HepG2 (cell line): Measurements from ENCODE around the gene SMARCB1. TPM values are rescaled to one million over a fixed set of nuclear protein-coding genes. Genes with fewer than 3 reads are reported as not detected.

Experiments used
- ATAC-seq: fragments of 200-7000 bp; cut with Tn5 transposase; 3 replicates; pipeline ENCODE4 v1.9.1; 2020; ENCODE audit warnings: mild to moderate bottlenecking, moderate library complexity
- BruUV-seq: library from RNA; stranded (reverse); fragments of 400-500 nt; replicated peaks from 2 replicates; lab custom pipeline; 2021; lab: Mats Ljungman, UMichigan
- CTCF ChIA-PET: fragments of 300-600 bp; formaldehyde crosslinking; extraction: SDS; loops from one replicate; lab custom pipeline; 2021; ENCODE audit warnings: low total read pairs, inconsistent platforms, low intra/inter-chr PET ratio; lab: Yijun Ruan, JAX
- POLR2A ChIA-PET: fragments of 350-600 bp; sonication (Branson Sonifier 250); formaldehyde crosslinking; loops from one replicate; lab custom pipeline; 2020; ENCODE audit warnings: antibody characterized with exemption, inconsistent platforms; lab: Yijun Ruan, JAX
- DNase-seq: peaks from one replicate; pipeline ENCODE4 v3.0.0-alpha.2; 2015; ENCODE audit warnings: low spot score
- FAIRE-seq: peaks from 3 replicates; lab custom pipeline; 2011; peaks lifted over from hg19 to GRCh38; lab: Jason Lieb, UNC
- H2AFZ ChIP-seq: one replicate; pipeline ENCODE4 v1.6.1; 2011; ENCODE audit warnings: low read length, inconsistent platforms
- H3K27ac ChIP-seq: fragments of 300-600 bp; 3 replicates; pipeline ENCODE4 v1.8.0; 2011; ENCODE audit warnings: mixed run types, mild to moderate bottlenecking, mixed read lengths, low read length, inconsistent platforms; ENCODE audit not compliant: insufficient read depth; ENCODE audit errors: extremely low read length
- H3K27me3 ChIP-seq, 2 experiments: fragments of 200-600 bp in 1 of 2; 2 replicates in 1 of 2; 3 replicates in 1 of 2; pipeline versions ENCODE4 v1.6.0 to v1.8.0; 2011; ENCODE audit warnings: low read length in 2 of 2, mild to moderate bottlenecking in 2 of 2, moderate library complexity in 2 of 2, inconsistent platforms in 1 of 2; ENCODE audit not compliant: insufficient read depth in 2 of 2, control insufficient read depth in 1 of 2
- H3K36me3 ChIP-seq, 2 experiments: fragments of 200-600 bp in 1 of 2; replicated peaks in 1 of 2; 2 replicates in 1 of 2; 3 replicates in 1 of 2; pipeline versions ENCODE4 v1.5.1 to v1.8.0; 2011; ENCODE audit warnings: low read length in 2 of 2, inconsistent platforms in 1 of 2; ENCODE audit not compliant: insufficient read depth in 2 of 2, control insufficient read depth in 1 of 2
- H3K4me1 ChIP-seq: 2 replicates; pipeline ENCODE4 v1.5.1; 2012; ENCODE audit warnings: low read length, inconsistent platforms; ENCODE audit not compliant: insufficient read depth
- H3K4me2 ChIP-seq: 2 replicates; pipeline ENCODE4 v1.6.0; 2011; ENCODE audit warnings: low read depth, low read length, inconsistent platforms
- H3K4me3 ChIP-seq, 3 experiments: fragments of 200-600 bp in 1 of 3; sonication (generic), shearing (Covaris generic) in 1 of 3; replicated peaks in 1 of 3; 2 replicates each; pipeline ENCODE4 v1.5.1; 2011 to 2016; ENCODE audit warnings: low read length in 3 of 3, inconsistent platforms in 2 of 3, low read depth in 2 of 3, mild to moderate bottlenecking in 2 of 3, control low read depth in 1 of 3, mixed read lengths in 1 of 3; ENCODE audit not compliant: insufficient read depth in 1 of 3
- H3K79me2 ChIP-seq: one replicate; pipeline ENCODE4 v1.6.1; 2011; ENCODE audit warnings: low read length, inconsistent platforms; ENCODE audit not compliant: insufficient read depth
- H3K9ac ChIP-seq: 2 replicates; pipeline ENCODE4 v1.6.0; 2011; ENCODE audit warnings: mild to moderate bottlenecking, low read depth, low read length, inconsistent platforms; ENCODE audit not compliant: insufficient read depth
- H3K9me3 ChIP-seq: 2 replicates; pipeline ENCODE4 v1.5.1; 2012; ENCODE audit warnings: mild to moderate bottlenecking, low read length
- H4K20me1 ChIP-seq: 2 replicates; pipeline ENCODE4 v1.6.0; 2011; ENCODE audit warnings: inconsistent platforms, mild to moderate bottlenecking, low read length, moderate library complexity; ENCODE audit not compliant: insufficient read depth
- AGO2 ChIP-seq: fragments of 200-400 bp; formaldehyde crosslinking; optimal IDR thresholded peaks from 2 replicates; pipeline ENCODE3; 2017; ENCODE audit warnings: mild to moderate bottlenecking, low read depth, low read length, moderate library complexity
- CENPBD1 ChIP-seq: sonication (generic); formaldehyde crosslinking; IDR thresholded peaks from 2 replicates; pipeline ENCODE4 v1.8.0; 2022; ENCODE audit warnings: missing genetic modification reagents, low read depth, mild to moderate bottlenecking, borderline replicate concordance
- NFKBIZ ChIP-seq: IDR thresholded peaks from 2 replicates; pipeline ENCODE4 v1.6.1; 2018; ENCODE audit warnings: missing genetic modification reagents, missing compliant biosample characterization
- NR2F1 ChIP-seq, 2 experiments: fragments of 450-650 bp in 1 of 2; formaldehyde crosslinking in 1 of 2; IDR thresholded peaks; 2 replicates each; pipeline versions ENCODE4 v1.5.0 to v1.6.1; 2016 to 2020; ENCODE audit warnings: mild to moderate bottlenecking in 1 of 2, missing compliant biosample characterization in 1 of 2, missing genetic modification reagents in 1 of 2, moderate library complexity in 1 of 2
- PAWR ChIP-seq: sonication (generic); formaldehyde crosslinking; IDR thresholded peaks from 2 replicates; pipeline ENCODE4 v1.4.0; 2020; ENCODE audit warnings: missing genetic modification reagents, mild to moderate bottlenecking, borderline replicate concordance
- ZNF704 ChIP-seq: sonication (generic); formaldehyde crosslinking; IDR thresholded peaks from 2 replicates; pipeline ENCODE4 v1.8.1; 2023; ENCODE audit warnings: mild to moderate bottlenecking, inconsistent platforms, moderate library complexity, missing genetic modification reagents, borderline replicate concordance
- ZNF75D ChIP-seq: sonication (generic); formaldehyde crosslinking; IDR thresholded peaks from 2 replicates; pipeline ENCODE4 v1.8.1; 2023; ENCODE audit warnings: missing genetic modification reagents, mild to moderate bottlenecking, borderline replicate concordance
- WGBS: methylation state at CpG from one replicate; pipeline ENCODE4 v1.1.6; 2017; ENCODE audit warnings: low lambda C conversion rate; 5-methylcytosine and 5-hydroxymethylcytosine counted together
- in situ Hi-C: cut with HindIII; loops from 2 replicates; pipeline ENCODE4 v1.10.0; 2017; ENCODE audit warnings: low pct_unique_long_range_greater_than_20kb; ENCODE audit not compliant: extremely low pct_ligation_motif_present
- intact Hi-C: fragments of 100-400 bp; cut with micrococcal nuclease; formaldehyde crosslinking; loops from one replicate; pipeline ENCODE4 v1.10.0; 2022; ENCODE audit not compliant: unreplicated experiment
- polyA plus RNA-seq, 8 experiments: library from polyadenylated mRNA; depleted of rRNA in 3 of 8; stranded (reverse) in 7 of 8; unstranded in 1 of 8; fragments of >200 nt; fragmentation: Illumina TruSeq in 4 of 8; extraction: Trizol in 4 of 8; gene quantifications; 2 replicates each; pipeline versions ENCODE4 v1.2.1 to v1.2.3, GENCODE V29; 2011 to 2016; ENCODE audit warnings: low read depth in 4 of 8, missing spikeins in 1 of 8, mixed read lengths in 1 of 8; ENCODE audit not compliant: insufficient read depth in 1 of 8
- total RNA-seq, 5 experiments: library from RNA; depleted of rRNA; stranded (reverse); fragments of >200 nt; fragmentation: Illumina TruSeq; extraction: Trizol; gene quantifications; 2 replicates each; pipeline ENCODE4 v1.2.3, GENCODE V29; 2016; ENCODE audit warnings: low read depth in 1 of 5

The SMARCB1 gene
- total and polyA plus RNA-seq, 2 of the 13 experiments (the other 11 are each of a cell fraction or from before 2014, with no cell fraction given) = 74.0 to 166 TPM

GRCh38 chr22:23837496-23837859 is 50.7 kb downstream of the SMARCB1 start:
- Histone ChIP-seq H3K27ac (no peak overlapping the region), H4K20me1 (no peaks in the 10 kb centered on the region), H2AFZ (no peak overlapping the region), H3K9me3 (no peaks in the 10 kb centered on the region), H3K4me3 (no peak overlapping the region), H3K79me2 (no peaks in the 10 kb centered on the region), H3K4me2 (no peak overlapping the region), H3K4me1 (no peaks in the 10 kb centered on the region), H3K27me3 (no peaks in the 10 kb centered on the region; a peak in 1 of 5 replicates), H3K9ac (no peak overlapping the region), H3K36me3 (peaks cover 20 to 34% of the 10 kb centered on the region in 2 experiments; a peak in 4 of 5 replicates)
- WGBS = 86% methylated on average over 9 of the region's 12 CpGs
- BruUV-seq = no TSS peak
- TF ChIP-seq ZNF704 (CRISPR knock-in tag) (no peak), PAWR (CRISPR knock-in tag) (no peak), CENPBD1 (CRISPR knock-in tag) (no peak)
- ChIA-PET POLR2A (interaction anchor here (0.6 to 1.0 kb wide), 2 partner anchors 20 to 42 kb away, joined by 3 to 4 read pairs; no protein-coding TSS in a partner anchor), CTCF (no interaction called here)
- DNase-seq (no peak), FAIRE-seq (no peak), ATAC-seq (no peak)
- in situ Hi-C loops (loop anchor here (25.0 kb wide), 1 partner anchor 225 kb away; no protein-coding TSS in a partner anchor), intact Hi-C loops (no loop called here)

- H3K79me2 ChIP-seq = no peaks in the 10 kb centered on the region
- H3K4me3 ChIP-seq = no peak overlapping the region
- ChIA-PET CTCF (no interaction called here), POLR2A (interaction anchor here (0.6 kb wide), 1 partner anchor 42 kb away, joined by 4 read pairs; no protein-coding TSS in a partner anchor)
- no peak overlapping the region for H2AFZ ChIP-seq
- no peak overlapping the region for H3K4me2 ChIP-seq
- BruUV-seq = no TSS peak
- FAIRE-seq (no peak), ATAC-seq (no peak), DNase-seq (no peak)
- H4K20me1 ChIP-seq = no peaks in the 10 kb centered on the region
- H3K9ac ChIP-seq = no peak overlapping the region
- peaks cover 19 to 30% of the 10 kb centered on the region in 2 experiments; a peak in 4 of 5 replicates for H3K36me3 ChIP-seq
- H3K9me3 ChIP-seq = no peaks in the 10 kb centered on the region
- WGBS = 97% methylated on average over 36 of the region's 41 CpGs
- in situ Hi-C loops (loop anchor here (25.0 kb wide), 1 partner anchor 226 kb away; no protein-coding TSS in a partner anchor), intact Hi-C loops (no loop called here)
- H3K27ac ChIP-seq = no peak overlapping the region
- no peaks in the 10 kb centered on the region for H3K4me1 ChIP-seq
- H3K27me3 ChIP-seq = peaks cover 0 to 2% of the 10 kb centered on the region in 2 experiments; a peak in 1 of 5 replicates
- TF ChIP-seq NR2F1 (CRISPR knock-in tag; IDR thresholded peaks at IDR 0.05) = no peak
- TF ChIP-seq NFKBIZ = no peak
- TF ChIP-seq ZNF75D (CRISPR knock-in tag) = no peak
- TF ChIP-seq AGO2 = peak; percentile 30
Measured at GRCh38 chr22:23837911-23838680, 51.3 kb downstream of the SMARCB1 start.
